ENCODE measurements around the gene NXPE3.

Gene NXPE3

GRCh38 chr3:101803173-101803782 lies 24.3 kb downstream of the NXPE3 start:
- DNase-seq (ENCODE audit: low spot score): peak; percentile 87

GRCh38 chr3:101803939-101804338 lies 24.9 kb downstream of the NXPE3 start:
- DNase-seq (ENCODE audit: low spot score): no peak

- no peak for DNase-seq (ENCODE audit: low spot score)
Measured at GRCh38 chr3:101806491-101806890, 27.5 kb downstream of the NXPE3 start.

- DNase-seq (ENCODE audit: low spot score): no peak
Measured at GRCh38 chr3:101807888-101808287, 28.9 kb downstream of the NXPE3 start.

- no peak for DNase-seq (ENCODE audit: low spot score)
Measured at GRCh38 chr3:101809178-101810021, 30.4 kb downstream of the NXPE3 start.

- DNase-seq (ENCODE audit: low spot score): no peak
Measured at GRCh38 chr3:101810022-101810418, 31.0 kb downstream of the NXPE3 start.

GRCh38 chr3:101811875-101812274 lies 32.9 kb downstream of the NXPE3 start:
- no peak for DNase-seq (ENCODE audit: low spot score)

GRCh38 chr3:101812895-101813294 lies 33.9 kb downstream of the NXPE3 start:
- no peak for DNase-seq (ENCODE audit: low spot score)

- no peak for DNase-seq (ENCODE audit: low spot score)
Measured at GRCh38 chr3:101813817-101814440, 34.9 kb downstream of the NXPE3 start.

- DNase-seq (ENCODE audit: low spot score): no peak
Measured at GRCh38 chr3:101814835-101815234, 35.8 kb downstream of the NXPE3 start.

- DNase-seq (ENCODE audit: low spot score): no peak
Measured at GRCh38 chr3:101816215-101817149, 37.5 kb downstream of the NXPE3 start.

GRCh38 chr3:101817992-101818391 lies 39.0 kb downstream of the NXPE3 start:
- DNase-seq (ENCODE audit: low spot score): no peak

GRCh38 chr3:101819649-101820206 lies 40.7 kb downstream of the NXPE3 start:
- no peak for DNase-seq (ENCODE audit: low spot score)

GRCh38 chr3:101821503-101821902 lies 42.5 kb downstream of the NXPE3 start:
- no peak for DNase-seq (ENCODE audit: low spot score)

- DNase-seq (ENCODE audit: low spot score): no peak
Measured at GRCh38 chr3:101823525-101823924, 44.5 kb downstream of the NXPE3 start.

GRCh38 chr3:101824702-101825101 lies 45.7 kb downstream of the NXPE3 start:
- no peak for DNase-seq (ENCODE audit: low spot score)

GRCh38 chr3:101825904-101826445 lies 47.0 kb downstream of the NXPE3 start:
- no peak for DNase-seq (ENCODE audit: low spot score)

GRCh38 chr3:101827211-101828174 lies 48.5 kb downstream of the NXPE3 start:
- DNase-seq (ENCODE audit: low spot score): peak; percentile 58

GRCh38 chr3:101828276-101828675 lies 49.3 kb downstream of the NXPE3 start:
- no peak for DNase-seq (ENCODE audit: low spot score)

All from cerebellar cortex (tissue), 1 donor.